Cardiac fibroblast (primary cell): ENCODE measurements around the gene MYOZ2.

Source experiments
- DNase-seq, 2 donors: peaks; one replicate each; pipeline versions ENCODE4 v3.0.0 to v3.0.0-alpha.2; 2010; ENCODE audit warnings: low read depth in 2 of 2
- H3K4me3 ChIP-seq, 2 donors: replicated peaks in 1 of 2; 1 replicate in 1 of 2; 2 replicates in 1 of 2; pipeline ENCODE4 v1.5.1; 2011; ENCODE audit warnings: low read depth in 2 of 2, low read length in 2 of 2, mild to moderate bottlenecking in 2 of 2, moderate library complexity in 1 of 2
- CTCF ChIP-seq: IDR thresholded peaks from one replicate; pipeline ENCODE4 v1.5.1; 2011; ENCODE audit warnings: low read depth, mild to moderate bottlenecking, low read length, inconsistent platforms

MYOZ2 gene

GRCh38 chr4:119135721-119136121 lies at the start of gene MYOZ2:
MYOZ2 (plus strand) TSS chr4:119135832; CDS start chr4:119136526, 694 bp downstream.
- peak; percentile 44 to 46 for DNase-seq
- no peak for TF ChIP-seq CTCF
- no peak within 1 kb of the TSS for H3K4me3 ChIP-seq

DNA sequence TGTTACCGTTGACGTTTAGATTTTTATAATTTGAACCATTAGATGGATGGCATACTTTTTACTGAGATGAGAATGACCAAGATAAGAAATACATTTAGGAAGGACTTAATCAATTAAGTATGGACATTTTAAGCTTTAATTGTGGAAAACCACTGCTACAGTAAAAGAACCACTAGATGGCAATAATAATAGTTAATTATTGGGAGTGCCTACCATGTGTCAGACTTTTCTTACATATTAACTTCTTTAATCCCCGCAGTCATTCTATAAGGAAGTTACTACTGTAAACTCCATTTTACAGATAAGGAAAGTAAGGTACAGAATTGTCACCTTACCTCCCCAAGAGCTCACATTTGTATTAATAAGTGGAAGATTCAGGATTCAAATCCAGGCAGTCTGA lies 48.5 kb upstream of the MYOZ2 start:
- TF ChIP-seq CTCF: peak; percentile 32
- peak; percentile 37 to 39 for DNase-seq
- H3K4me3 ChIP-seq: no peak overlapping the region

- H3K4me3 ChIP-seq: no peak overlapping the region
- DNase-seq: no peak
- TF ChIP-seq CTCF: no peak
These were observed 48.0 kb upstream of the MYOZ2 start for GRCh38 chr4:119087656-119088055.

DNA sequence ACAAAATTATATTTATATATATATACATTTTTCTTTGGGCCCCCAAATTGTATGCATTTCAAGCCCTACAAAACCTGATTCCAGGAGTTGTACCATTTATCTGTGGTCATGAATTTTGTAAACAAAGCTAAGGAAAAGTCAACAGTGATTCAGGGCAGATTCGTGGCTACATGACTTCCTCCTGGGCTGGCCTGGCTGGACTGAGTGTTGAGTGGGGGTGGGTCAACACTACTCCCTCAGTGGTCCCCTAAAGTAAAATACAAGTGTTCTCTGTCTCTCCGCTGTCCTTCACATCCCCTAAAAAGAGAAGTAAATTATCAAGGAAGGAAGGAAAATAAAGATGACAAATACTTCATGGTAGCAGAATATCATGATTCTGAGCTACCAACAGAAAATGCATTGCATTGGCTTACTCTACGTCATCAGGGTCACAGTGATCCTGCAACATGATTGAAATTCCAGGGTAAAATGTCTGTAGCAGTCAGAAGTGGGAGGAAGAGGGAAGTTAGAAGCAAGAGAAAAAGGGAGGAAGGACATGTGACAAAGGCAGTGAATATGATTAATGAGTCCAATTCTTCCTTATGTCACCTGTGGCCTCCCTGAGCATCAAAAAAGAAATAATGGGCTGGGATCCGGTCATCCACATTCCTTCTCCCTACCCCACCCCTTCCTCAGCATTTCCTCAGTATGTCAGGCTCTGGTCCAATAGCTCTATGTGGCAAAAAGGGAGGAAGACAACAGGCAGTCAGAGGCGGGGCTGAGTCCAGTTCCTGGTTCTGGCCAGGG lies 42.4 kb upstream of the MYOZ2 start:
- TF ChIP-seq CTCF: no peak
- peak in 1 of 2 donors; percentile 36 for DNase-seq
- H3K4me3 ChIP-seq: no peak overlapping the region

GRCh38 chr4:119097282-119097900 lies 38.2 kb upstream of the MYOZ2 start:
- no peak for DNase-seq
- no peak overlapping the region for H3K4me3 ChIP-seq
- no peak for TF ChIP-seq CTCF

GRCh38 chr4:119098306-119098705 lies 37.3 kb upstream of the MYOZ2 start:
- no peak for TF ChIP-seq CTCF
- no peak overlapping the region for H3K4me3 ChIP-seq
- DNase-seq: no peak
